GM03348 (cell line): ENCODE measurements around the gene KLK15.

ENCODE experiments used
- DNase-seq: peaks from one replicate; pipeline ENCODE4 v3.0.0; 2012; ENCODE audit warnings: low spot score

The KLK15 gene, protein sequence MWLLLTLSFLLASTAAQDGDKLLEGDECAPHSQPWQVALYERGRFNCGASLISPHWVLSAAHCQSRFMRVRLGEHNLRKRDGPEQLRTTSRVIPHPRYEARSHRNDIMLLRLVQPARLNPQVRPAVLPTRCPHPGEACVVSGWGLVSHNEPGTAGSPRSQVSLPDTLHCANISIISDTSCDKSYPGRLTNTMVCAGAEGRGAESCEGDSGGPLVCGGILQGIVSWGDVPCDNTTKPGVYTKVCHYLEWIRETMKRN

DNA sequence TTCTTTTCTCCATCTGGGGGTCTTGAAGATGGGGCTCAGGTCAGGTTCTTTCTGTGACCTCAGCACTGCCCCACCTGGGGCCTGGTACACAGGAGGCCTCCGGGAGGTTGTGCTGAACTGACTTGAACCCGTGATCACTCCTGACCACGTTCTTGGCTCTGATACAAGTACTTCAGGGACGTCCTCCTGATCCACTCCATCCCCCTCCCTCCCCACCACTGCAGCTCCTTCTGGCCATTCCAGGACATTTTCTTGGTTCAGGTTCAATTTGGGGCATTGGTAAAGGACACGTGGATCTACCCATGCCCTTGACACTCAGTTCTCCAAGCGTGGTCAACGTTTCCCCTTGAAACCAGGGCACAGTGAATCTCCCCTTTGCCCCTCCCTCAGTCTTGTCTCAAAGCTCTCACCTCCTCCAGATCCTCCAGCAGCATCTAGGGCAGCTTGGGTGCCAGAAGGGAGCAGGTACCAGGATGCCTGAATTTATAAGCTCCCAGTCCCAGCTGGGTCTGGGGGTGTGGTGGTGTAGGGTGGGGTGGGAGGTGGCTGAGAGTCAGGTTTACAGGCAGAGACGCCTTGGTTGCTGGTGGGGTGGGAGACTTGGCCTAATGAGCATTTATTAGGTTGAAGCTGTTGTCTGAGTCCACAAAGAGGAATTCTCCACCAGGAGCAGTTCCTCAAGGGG, at the start of gene KLK15:
KLK15 (minus strand) TSS at position 458 of the 685 bp plus-strand sequence. CDS start 2,082 bp downstream, outside the sequence.
- no peak for DNase-seq

DNA sequence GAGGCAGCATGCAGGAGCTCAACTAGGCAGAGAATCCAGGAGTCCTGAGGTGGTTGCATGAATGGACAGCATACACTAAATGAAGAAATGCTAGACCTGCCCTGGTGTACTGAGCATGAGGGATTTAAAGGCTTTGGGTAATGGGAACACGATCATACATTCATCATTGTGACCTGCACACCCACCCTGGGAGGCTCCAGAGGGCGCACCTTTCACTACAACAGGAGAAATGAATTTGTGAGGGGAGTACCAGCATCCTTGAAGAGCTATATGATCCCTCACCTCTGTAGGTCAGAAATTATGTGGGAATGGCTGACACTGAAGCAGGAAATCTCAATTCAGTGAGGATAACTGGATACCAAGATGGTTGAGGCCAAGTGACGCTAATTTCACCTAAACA, 48.8 kb upstream of the KLK15 start:
- no peak for DNase-seq

DNA sequence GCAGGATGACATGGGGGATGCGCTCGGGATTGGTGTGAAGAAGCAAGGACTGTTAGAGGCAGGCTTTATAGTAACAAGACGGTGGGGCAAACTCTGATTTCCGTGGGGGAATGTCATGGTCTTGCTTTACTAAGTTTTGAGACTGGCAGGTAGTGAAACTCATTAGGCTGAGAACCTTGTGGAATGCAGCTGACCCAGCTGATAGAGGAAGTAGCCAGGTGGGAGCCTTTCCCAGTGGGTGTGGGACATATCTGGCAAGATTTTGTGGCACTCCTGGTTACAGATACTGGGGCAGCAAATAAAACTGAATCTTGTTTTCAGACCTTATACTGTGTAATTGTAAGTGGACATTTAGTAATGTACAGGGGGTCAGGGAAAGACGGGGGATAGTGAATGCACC, 46.9 kb upstream of the KLK15 start:
- no peak for DNase-seq

DNA sequence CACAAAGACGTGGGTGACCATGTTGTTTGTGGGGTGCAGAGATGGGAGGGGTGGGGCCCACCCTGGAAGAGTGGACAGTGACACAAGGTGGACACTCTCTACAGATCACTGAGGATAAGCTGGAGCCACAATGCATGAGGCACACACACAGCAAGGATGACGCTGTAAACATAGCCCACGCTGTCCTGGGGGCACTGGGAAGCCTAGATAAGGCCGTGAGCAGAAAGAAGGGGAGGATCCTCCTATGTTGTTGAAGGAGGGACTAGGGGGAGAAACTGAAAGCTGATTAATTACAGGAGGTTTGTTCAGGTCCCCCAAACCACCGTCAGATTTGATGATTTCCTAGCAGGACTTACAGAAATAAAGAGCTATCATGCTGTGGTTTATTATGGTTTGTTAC, 45.5 kb upstream of the KLK15 start:
- no peak for DNase-seq

DNA sequence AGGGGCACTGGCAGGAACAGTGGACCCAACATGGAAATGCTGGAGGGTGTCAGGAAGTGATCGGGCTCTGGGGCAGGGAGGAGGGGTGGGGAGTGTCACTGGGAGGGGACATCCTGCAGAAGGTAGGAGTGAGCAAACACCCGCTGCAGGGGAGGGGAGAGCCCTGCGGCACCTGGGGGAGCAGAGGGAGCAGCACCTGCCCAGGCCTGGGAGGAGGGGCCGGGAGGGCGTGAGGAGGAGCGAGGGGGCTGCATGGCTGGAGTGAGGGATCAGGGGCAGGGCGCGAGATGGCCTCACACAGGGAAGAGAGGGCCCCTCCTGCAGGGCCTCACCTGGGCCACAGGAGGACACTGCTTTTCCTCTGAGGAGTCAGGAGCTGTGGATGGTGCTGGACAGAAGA, 44.0 kb upstream of the KLK15 start:
- no peak for DNase-seq

DNA sequence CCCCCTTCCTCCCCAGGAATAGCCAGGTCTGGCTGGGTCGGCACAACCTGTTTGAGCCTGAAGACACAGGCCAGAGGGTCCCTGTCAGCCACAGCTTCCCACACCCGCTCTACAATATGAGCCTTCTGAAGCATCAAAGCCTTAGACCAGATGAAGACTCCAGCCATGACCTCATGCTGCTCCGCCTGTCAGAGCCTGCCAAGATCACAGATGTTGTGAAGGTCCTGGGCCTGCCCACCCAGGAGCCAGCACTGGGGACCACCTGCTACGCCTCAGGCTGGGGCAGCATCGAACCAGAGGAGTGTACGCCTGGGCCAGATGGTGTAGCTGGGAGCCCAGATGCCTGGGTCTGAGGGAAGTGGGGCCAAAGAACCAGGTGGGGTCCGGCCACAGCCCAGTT, 43.1 kb upstream of the KLK15 start:
- DNase-seq: no peak

DNA sequence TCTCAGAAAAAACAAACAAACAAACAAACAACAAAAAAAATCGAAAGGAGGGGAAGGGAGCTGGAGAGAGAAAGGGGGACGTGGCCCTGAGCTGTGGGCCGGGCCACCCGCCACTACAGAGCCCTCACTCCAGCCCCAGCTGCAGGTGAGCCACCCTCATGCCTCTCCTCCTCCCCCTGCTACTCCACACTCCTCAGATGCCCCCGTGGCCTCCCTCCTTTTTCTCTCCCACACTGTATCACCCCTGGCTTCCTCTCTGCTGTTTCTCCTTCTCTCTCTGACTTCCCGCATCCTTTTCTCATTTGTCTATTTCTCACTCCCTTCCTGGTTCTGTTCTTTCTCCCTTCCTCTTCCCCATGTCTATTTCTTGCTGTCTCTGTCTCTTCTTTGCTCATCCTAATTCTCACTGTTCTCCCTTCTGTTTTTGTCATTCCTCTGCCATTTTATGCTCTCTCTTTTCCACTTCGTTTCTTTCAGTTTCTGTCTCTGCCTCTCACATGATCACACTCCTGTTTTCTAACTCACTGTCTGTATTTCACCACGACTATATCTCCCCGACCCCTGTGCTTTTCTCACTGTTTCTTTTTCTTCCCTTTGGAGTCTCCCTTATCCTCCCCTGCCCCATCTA, 42.5 kb upstream of the KLK15 start:
- DNase-seq: no peak

DNA sequence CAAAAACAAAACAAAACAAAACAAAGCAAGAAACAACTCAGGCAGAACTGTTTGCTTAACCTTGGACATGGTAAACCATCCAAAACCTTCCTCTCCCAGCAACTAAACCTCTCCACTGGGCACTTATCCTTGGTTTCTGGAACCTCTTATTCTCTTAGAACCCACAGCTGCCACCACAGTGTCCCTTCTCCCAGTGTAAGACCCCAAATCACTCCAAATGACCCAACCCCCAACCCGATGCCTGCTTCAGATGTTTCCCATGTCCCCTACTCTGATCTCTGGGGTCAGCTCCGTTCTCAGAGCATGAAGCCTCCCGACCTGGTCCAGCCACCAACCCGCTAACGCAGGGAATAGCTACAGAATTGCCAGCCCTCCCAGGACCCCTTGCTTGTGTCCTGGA, 40.8 kb upstream of the KLK15 start:
- no peak for DNase-seq

DNA sequence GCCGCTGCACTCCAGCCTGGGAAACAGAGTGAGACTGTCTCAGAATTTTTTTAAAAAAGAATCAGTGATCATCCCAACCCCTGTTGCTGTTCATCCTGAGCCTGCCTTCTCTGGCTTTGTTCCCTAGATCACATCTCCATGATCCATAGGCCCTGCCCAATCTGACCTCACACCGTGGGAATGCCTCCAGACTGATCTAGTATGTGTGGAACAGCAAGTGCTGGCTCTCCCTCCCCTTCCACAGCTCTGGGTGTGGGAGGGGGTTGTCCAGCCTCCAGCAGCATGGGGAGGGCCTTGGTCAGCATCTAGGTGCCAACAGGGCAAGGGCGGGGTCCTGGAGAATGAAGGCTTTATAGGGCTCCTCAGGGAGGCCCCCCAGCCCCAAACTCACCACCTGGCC, 39.7 kb upstream of the KLK15 start, which contains the start of gene KLK2:
KLK2 (plus strand) TSS at position 384 of the 400 bp plus-strand sequence. CDS start 35 bp downstream, outside the sequence.
- no peak for DNase-seq

DNA sequence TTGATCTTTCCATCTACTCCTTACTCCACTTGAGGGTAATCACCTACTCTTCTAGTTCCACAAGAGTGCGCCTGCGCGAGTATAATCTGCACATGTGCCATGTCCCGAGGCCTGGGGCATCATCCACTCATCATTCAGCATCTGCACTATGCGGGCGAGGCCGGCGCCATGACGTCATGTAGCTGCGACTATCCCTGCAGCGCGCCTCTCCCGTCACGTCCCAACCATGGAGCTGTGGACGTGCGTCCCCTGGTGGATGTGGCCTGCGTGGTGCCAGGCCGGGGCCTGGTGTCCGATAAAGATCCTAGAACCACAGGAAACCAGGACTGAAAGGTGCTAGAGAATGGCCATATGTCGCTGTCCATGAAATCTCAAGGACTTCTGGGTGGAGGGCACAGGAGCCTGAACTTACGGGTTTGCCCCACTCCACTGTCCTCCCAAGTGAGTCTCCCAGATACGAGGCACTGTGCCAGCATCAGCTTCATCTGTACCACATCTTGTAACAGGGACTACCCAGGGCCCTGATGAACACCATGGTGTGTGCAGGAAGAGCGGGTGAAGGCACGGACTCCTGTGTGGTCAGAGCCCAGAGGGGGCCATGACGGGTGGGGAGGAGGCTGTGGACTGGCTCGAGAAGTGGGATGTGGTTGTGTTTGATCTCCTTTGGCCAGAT, 37.2 kb upstream of the KLK15 start:
- no peak for DNase-seq

DNA sequence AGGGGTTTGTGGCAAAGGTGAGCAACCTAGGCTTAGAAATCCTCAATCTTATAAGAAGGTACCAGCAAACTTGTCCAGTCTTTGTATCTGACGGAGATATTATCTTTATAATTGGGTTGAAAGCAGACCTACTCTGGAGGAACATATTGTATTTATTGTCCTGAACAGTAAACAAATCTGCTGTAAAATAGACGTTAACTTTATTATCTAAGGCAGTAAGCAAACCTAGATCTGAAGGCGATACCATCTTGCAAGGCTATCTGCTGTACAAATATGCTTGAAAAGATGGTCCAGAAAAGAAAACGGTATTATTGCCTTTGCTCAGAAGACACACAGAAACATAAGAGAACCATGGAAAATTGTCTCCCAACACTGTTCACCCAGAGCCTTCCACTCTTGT, 36.1 kb upstream of the KLK15 start:
- no peak for DNase-seq

DNA sequence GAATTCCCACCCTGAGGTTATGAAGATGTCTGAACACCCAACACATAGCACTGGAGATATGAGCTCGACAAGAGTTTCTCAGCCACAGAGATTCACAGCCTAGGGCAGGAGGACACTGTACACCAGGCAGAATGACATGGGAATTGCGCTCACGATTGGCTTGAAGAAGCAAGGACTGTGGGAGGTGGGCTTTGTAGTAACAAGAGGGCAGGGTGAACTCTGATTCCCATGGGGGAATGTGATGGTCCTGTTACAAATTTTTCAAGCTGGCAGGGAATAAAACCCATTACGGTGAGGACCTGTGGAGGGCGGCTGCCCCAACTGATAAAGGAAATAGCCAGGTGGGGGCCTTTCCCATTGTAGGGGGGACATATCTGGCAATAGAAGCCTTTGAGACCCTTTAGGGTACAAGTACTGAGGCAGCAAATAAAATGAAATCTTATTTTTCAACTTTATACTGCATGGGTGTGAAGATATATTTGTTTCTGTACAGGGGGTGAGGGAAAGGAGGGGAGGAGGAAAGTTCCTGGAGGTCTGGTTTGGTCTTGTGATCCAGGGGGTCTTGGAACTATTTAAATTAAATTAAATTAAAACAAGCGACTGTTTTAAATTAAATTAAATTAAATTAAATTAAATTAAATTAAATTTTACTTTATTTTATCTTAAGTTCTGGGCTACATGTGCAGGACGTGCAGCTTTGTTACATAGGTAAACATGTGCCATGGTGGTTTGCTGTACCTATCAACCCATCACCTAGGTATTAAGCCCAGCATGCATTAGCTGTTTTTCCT, 28.3 kb upstream of the KLK15 start:
- DNase-seq: no peak

DNA sequence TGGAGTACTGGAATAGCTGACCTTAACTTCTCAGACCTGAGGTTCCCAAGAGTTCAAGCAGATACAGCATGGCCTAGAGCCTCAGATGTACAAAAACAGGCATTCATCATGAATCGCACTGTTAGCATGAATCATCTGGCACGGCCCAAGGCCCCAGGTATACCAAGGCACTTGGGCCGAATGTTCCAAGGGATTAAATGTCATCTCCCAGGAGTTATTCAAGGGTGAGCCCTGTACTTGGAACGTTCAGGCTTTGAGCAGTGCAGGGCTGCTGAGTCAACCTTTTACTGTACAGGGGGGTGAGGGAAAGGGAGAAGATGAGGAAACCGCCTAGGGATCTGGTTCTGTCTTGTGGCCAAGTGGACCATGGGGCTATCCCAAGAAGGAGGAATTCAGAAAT, 27.6 kb upstream of the KLK15 start:
- DNase-seq: no peak

DNA sequence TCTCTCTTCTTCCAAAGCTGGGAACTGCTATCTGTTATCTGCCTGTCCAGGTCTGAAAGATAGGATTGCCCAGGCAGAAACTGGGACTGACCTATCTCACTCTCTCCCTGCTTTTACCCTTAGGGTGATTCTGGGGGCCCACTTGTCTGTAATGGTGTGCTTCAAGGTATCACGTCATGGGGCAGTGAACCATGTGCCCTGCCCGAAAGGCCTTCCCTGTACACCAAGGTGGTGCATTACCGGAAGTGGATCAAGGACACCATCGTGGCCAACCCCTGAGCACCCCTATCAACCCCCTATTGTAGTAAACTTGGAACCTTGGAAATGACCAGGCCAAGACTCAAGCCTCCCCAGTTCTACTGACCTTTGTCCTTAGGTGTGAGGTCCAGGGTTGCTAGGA, 26.5 kb upstream of the KLK15 start:
- no peak for DNase-seq

DNA sequence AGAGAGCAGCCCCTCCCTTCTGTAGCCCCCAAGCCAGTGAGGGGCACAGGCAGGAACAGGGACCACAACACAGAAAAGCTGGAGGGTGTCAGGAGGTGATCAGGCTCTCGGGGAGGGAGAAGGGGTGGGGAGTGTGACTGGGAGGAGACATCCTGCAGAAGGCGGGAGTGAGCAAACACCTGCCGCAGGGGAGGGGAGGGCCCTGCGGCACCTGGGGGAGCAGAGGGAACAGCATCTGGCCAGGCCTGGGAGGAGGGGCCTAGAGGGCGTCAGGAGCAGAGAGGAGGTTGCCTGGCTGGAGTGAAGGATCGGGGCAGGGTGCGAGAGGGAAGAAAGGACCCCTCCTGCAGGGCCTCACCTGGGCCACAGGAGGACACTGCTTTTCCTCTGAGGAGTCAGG, 25.5 kb upstream of the KLK15 start:
- no peak for DNase-seq

DNA sequence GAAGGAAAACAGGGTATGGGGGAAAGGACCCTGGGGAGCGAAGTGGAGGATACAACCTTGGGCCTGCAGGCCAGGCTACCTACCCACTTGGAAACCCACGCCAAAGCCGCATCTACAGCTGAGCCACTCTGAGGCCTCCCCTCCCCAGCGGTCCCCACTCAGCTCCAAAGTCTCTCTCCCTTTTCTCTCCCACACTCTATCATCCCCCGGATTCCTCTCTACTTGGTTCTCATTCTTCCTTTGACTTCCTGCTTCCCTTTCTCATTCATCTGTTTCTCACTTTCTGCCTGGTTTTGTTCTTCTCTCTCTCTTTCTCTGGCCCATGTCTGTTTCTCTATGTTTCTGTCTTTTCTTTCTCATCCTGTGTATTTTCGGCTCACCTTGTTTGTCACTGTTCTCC, 24.0 kb upstream of the KLK15 start:
- DNase-seq: no peak

DNA sequence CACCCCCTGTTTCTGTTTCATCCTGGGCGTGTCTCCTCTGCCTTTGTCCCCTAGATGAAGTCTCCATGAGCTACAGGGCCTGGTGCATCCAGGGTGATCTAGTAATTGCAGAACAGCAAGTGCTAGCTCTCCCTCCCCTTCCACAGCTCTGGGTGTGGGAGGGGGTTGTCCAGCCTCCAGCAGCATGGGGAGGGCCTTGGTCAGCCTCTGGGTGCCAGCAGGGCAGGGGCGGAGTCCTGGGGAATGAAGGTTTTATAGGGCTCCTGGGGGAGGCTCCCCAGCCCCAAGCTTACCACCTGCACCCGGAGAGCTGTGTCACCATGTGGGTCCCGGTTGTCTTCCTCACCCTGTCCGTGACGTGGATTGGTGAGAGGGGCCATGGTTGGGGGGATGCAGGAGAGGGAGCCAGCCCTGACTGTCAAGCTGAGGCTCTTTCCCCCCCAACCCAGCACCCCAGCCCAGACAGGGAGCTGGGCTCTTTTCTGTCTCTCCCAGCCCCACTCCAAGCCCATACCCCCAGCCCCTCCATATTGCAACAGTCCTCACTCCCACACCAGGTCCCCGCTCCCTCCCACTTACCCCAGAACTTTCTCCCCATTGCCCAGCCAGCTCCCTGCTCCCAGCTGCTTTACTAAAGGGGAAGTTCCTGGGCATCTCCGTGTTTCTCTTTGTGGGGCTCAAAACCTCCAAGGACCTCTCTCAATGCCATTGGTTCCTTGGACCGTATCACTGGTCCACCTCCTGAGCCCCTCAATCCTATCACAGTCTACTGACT, 21.4 kb upstream of the KLK15 start, which contains the start of gene KLK3:
KLK3 (plus strand) TSS at position 280 of the 775 bp plus-strand sequence; CDS start at position 321, 41 bp downstream.
- no peak for DNase-seq

DNA sequence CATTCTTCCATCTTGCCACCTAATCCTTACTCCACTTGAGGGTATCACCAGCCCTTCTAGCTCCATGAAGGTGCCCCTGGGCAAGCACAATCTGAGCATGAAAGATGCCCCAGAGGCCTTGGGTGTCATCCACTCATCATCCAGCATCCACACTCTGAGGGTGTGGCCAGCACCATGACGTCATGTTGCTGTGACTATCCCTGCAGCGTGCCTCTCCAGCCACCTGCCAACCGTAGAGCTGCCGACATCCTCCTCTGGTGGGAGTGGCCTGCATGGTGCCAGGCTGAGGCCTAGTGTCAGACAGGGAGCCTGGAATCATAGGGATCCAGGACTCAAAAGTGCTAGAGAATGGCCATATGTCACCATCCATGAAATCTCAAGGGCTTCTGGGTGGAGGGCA, 18.2 kb upstream of the KLK15 start:
- no peak for DNase-seq

DNA sequence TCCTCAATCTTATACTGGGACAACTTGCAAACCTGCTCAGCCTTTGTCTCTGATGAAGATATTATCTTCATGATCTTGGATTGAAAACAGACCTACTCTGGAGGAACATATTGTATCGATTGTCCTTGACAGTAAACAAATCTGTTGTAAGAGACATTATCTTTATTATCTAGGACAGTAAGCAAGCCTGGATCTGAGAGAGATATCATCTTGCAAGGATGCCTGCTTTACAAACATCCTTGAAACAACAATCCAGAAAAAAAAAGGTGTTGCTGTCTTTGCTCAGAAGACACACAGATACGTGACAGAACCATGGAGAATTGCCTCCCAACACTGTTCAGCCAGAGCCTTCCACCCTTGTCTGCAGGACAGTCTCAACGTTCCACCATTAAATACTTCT, 17.4 kb upstream of the KLK15 start:
- DNase-seq: no peak

DNA sequence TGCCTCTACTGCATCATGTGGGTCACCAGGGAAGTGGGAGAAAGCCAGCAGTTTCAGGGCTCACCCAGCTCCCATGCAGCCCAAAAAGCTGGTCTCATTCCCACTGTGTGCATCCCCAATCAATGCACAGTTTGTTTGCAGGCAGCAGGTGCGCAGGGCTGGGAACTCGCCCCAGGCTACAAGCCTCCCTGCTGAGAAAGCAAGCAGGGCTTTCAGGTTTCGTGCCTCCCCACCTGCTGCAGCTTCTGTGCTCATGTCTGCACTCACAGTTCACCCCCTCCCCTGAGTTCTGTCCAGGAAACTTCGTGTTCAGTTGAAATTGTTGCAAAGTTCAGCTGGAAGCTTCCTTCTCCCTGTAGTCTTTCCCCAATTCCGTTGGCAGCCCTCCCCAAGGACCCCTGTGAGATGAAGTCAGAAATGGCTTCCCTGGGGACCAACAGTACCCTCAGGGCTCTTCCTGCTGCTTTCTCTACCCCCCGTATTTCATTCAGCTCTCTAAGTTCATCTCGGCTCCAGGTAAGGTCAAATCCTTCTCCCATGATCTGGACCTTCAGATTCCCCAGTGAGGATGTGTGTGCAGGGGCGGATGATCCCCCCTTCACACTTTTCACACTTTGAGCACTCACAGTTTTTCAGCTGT, 11.0 kb upstream of the KLK15 start:
- no peak for DNase-seq
